NT2/D1 (cell line): ENCODE data around the gene TPPP3.

ENCODE experiments used
- SUZ12 ChIP-seq: IDR thresholded peaks from 2 replicates; pipeline ENCODE4 v1.6.1; 2011; ENCODE audit not compliant: insufficient read length, insufficient read depth; ENCODE audit errors: extremely low read depth
- YY1 ChIP-seq: IDR thresholded peaks from 2 replicates; pipeline ENCODE4 v1.6.1; 2011; ENCODE audit not compliant: insufficient read length, insufficient read depth
- ZNF274 ChIP-seq: IDR thresholded peaks from 2 replicates; pipeline ENCODE4 v1.6.1; 2011; ENCODE audit warnings: mild to moderate bottlenecking, low read depth, low read length

DNA sequence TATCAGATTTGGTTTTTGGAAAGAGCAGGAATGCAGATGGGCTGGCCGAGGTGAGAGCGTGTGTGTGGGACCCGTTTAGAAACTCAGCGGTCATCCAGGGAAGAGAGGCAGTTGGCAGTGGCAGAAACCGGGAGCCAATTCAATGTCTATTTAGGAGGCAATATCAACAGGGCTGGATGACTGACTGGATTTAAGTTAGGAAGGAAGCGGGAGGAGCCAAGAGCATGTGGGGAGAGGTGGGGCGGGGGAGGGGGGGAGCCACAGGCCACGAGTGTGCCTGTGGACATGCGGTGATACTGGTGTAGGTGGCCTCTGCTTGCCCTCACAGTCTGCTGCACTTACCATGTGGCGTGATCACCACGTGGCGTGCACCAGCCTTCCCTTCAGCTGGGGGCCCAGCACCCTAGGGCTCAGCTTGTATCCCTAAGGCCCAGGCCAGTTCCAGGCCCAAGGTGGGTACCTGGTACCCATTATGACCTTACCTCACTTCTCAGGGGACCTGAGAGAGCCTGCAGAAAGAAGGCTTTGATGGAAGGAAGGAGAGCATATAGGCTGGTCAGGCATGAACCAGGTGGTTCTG lies 10.8 kb upstream of the TPPP3 start:
- TF ChIP-seq ZNF274, result no peak
- no peak for TF ChIP-seq YY1
- TF ChIP-seq SUZ12, result no peak
